HCT116 (cell line): ENCODE results near the gene HELZ2. TPM values are rescaled to one million over a fixed set of nuclear protein-coding genes. Genes with fewer than 3 reads are reported as not detected.

ENCODE experiments used
- ATAC-seq: fragments of 200-7000 bp; cut with Tn5 transposase; 2 replicates; pipeline ENCODE4 v1.9.1; 2020; ENCODE audit warnings: mild to moderate bottlenecking, moderate library complexity
- BruUV-seq: library from RNA; stranded (reverse); fragments of 400-500 nt; replicated peaks from 2 replicates; lab custom pipeline; 2021; lab: Mats Ljungman, UMichigan
- CTCF ChIA-PET: fragments of 300-600 bp; sonication (Branson Sonifier 250); formaldehyde crosslinking; loops from one replicate; lab custom pipeline; 2021; ENCODE audit warnings: antibody characterized with exemption; lab: Charles Lee
- POLR2A ChIA-PET: fragments of 300-600, 350-600 bp; sonication (Branson Sonifier 250); formaldehyde crosslinking; loops from one replicate; lab custom pipeline; 2021; ENCODE audit warnings: antibody characterized with exemption; lab: Charles Lee
- RAD21 ChIA-PET, 2 experiments: fragments of 300-600 bp; sonication (Branson Sonifier 250); formaldehyde crosslinking; loops; one replicate each; lab custom pipeline; 2023; ENCODE audit warnings: low total read pairs in 2 of 2; ENCODE audit not compliant: uncharacterized antibody in 2 of 2, unreplicated experiment in 2 of 2, low non-redundant PET in 1 of 2; lab: Charles Lee
- DNase-seq: peaks from one replicate; pipeline ENCODE4 v3.0.0-alpha.2; 2010; ENCODE audit warnings: low read depth, low spot score
- H2AFZ ChIP-seq: fragments of 200-600 bp; shearing (Covaris generic), sonication (generic); 2 replicates; pipeline ENCODE4 v1.6.1; 2017; ENCODE audit warnings: low read depth, mixed run types, mixed read lengths, antibody characterized with exemption, low read length; ENCODE audit not compliant: poor library complexity, severe bottlenecking
- H3K27ac ChIP-seq: 2 replicates; pipeline ENCODE4 v1.5.1; 2012; ENCODE audit warnings: low read depth, low read length
- H3K27me3 ChIP-seq: fragments of 200-600 bp; sonication (generic); 2 replicates; pipeline ENCODE4 v1.6.1; 2016; ENCODE audit warnings: mixed run types, low read length, mixed read lengths; ENCODE audit not compliant: insufficient read depth
- H3K36me3 ChIP-seq, 2 experiments: fragments of 200-500 bp in 1 of 2; fragments of 200-600 bp in 1 of 2; sonication (Bioruptor generic) in 1 of 2; sonication (generic) in 1 of 2; 2 replicates each; pipeline versions ENCODE4 v1.5.1 to v1.6.1; 2014 to 2016; ENCODE audit warnings: low read length in 2 of 2, inconsistent platforms in 1 of 2, mixed read lengths in 1 of 2, mixed run types in 1 of 2; ENCODE audit not compliant: insufficient read depth in 2 of 2, control insufficient read depth in 1 of 2
- H3K4me1 ChIP-seq, 2 experiments: fragments of 200-600 bp in 1 of 2; sonication (generic) in 1 of 2; 2 replicates each; pipeline versions ENCODE4 v1.5.1 to v1.6.1; 2012 to 2017; ENCODE audit warnings: low read length in 2 of 2, inconsistent platforms in 1 of 2, mild to moderate bottlenecking in 1 of 2, mixed read lengths in 1 of 2, mixed run types in 1 of 2, moderate library complexity in 1 of 2; ENCODE audit not compliant: insufficient read depth in 2 of 2, control insufficient read depth in 1 of 2
- H3K4me2 ChIP-seq: fragments of 200-600 bp; sonication (generic); 2 replicates; pipeline ENCODE4 v1.6.1; 2017; ENCODE audit warnings: mixed run types, low read length, mixed read lengths
- H3K4me3 ChIP-seq, 2 experiments: fragments of 200-600 bp in 1 of 2; sonication (generic) in 1 of 2; replicated peaks in 1 of 2; 2 replicates each; pipeline ENCODE4 v1.5.1; 2011 to 2016; ENCODE audit warnings: low read length in 2 of 2, control low read depth in 1 of 2, low read depth in 1 of 2, mild to moderate bottlenecking in 1 of 2, mixed read lengths in 1 of 2, mixed run types in 1 of 2
- H3K79me2 ChIP-seq: fragments of 200-600 bp; sonication (generic); 2 replicates; pipeline ENCODE4 v1.6.1; 2017; ENCODE audit warnings: mild to moderate bottlenecking, mixed run types, low read length, moderate library complexity, mixed read lengths; ENCODE audit not compliant: insufficient read depth
- H3K9ac ChIP-seq: fragments of 200-600 bp; sonication (generic); 2 replicates; pipeline ENCODE4 v1.6.1; 2016; ENCODE audit warnings: low read length, mixed read lengths
- H3K9me2 ChIP-seq: fragments of 200-600 bp; sonication (generic), shearing (Covaris generic); 2 replicates; pipeline ENCODE4 v1.6.1; 2017; ENCODE audit warnings: mixed run types, mild to moderate bottlenecking, moderate library complexity; ENCODE audit not compliant: insufficient read depth
- H3K9me3 ChIP-seq, 2 experiments: fragments of 200-500 bp in 1 of 2; fragments of 200-600 bp in 1 of 2; sonication (Bioruptor generic) in 1 of 2; sonication (generic) in 1 of 2; 2 replicates each; pipeline ENCODE4 v1.6.1; 2014 to 2017; ENCODE audit warnings: low read length in 2 of 2, mixed read lengths in 2 of 2, inconsistent platforms in 1 of 2, low read depth in 1 of 2, mild to moderate bottlenecking in 1 of 2, mixed run types in 1 of 2, moderate library complexity in 1 of 2; ENCODE audit not compliant: control insufficient read depth in 1 of 2, insufficient read depth in 1 of 2
- H4K20me1 ChIP-seq: fragments of 200-600 bp; sonication (generic), shearing (Covaris generic); 2 replicates; pipeline ENCODE4 v1.6.1; 2017; ENCODE audit warnings: mixed run types, mild to moderate bottlenecking, moderate library complexity; ENCODE audit not compliant: insufficient read depth
- CTCF ChIP-seq, 3 experiments: fragments of 200-600 bp in 1 of 3; sonication (generic) in 1 of 3; IDR thresholded peaks in 2 of 3; conservative IDR thresholded peaks in 1 of 3; 2 replicates each; pipeline ENCODE4 v1.5.1; 2012 to 2017; ENCODE audit warnings: low read depth in 2 of 3, low read length in 2 of 3, antibody characterized with exemption in 1 of 3, borderline replicate concordance in 1 of 3, control low read depth in 1 of 3, mild to moderate bottlenecking in 1 of 3, mixed read lengths in 1 of 3, mixed run types in 1 of 3, moderate library complexity in 1 of 3; ENCODE audit not compliant: insufficient read depth in 1 of 3
- ELF1 ChIP-seq: IDR thresholded peaks from 2 replicates; pipeline ENCODE4 v1.6.1; 2012; ENCODE audit warnings: low read depth, borderline replicate concordance
- EZH2 ChIP-seq: fragments of 200-600 bp; sonication (generic); IDR thresholded peaks from 2 replicates; pipeline ENCODE4 v1.6.1; 2017; ENCODE audit warnings: antibody characterized with exemption, mixed run types
- EZH2phosphoT487 ChIP-seq: fragments of 200-600 bp; IDR thresholded peaks from 2 replicates; pipeline ENCODE4 v1.6.1; 2018; ENCODE audit warnings: antibody characterized with exemption, borderline replicate concordance
- FOSL1 ChIP-seq: IDR thresholded peaks from 2 replicates; pipeline ENCODE4 v1.6.1; 2012; ENCODE audit warnings: low read depth
- POLR2AphosphoS5 ChIP-seq: IDR thresholded peaks from 2 replicates; pipeline ENCODE4 v1.6.1; 2011; ENCODE audit warnings: mild to moderate bottlenecking, low read depth, low read length, moderate library complexity
- REST ChIP-seq: IDR thresholded peaks from 2 replicates; pipeline ENCODE4 v1.6.1; 2012; ENCODE audit warnings: low read depth
- SP1 ChIP-seq: IDR thresholded peaks from 2 replicates; pipeline ENCODE4 v1.6.1; 2012; ENCODE audit warnings: low read depth
- SRF ChIP-seq: IDR thresholded peaks from 2 replicates; pipeline ENCODE4 v1.6.1; 2012; ENCODE audit warnings: low read depth
- YY1 ChIP-seq: IDR thresholded peaks from 2 replicates; pipeline ENCODE4 v1.6.1; 2011; ENCODE audit warnings: low read length, low read depth, moderate library complexity, mild to moderate bottlenecking; ENCODE audit not compliant: insufficient replicate concordance; ENCODE audit errors: extremely low read depth
- intact Hi-C: fragments of 100-400 bp; cut with micrococcal nuclease; formaldehyde crosslinking; loops from 2 replicates; pipeline ENCODE4 v1.10.0; 2022
- total RNA-seq: library from RNA; stranded (reverse); gene quantifications from one replicate; pipeline ENCODE4 v1.2.1, GENCODE V29; 2021; ENCODE audit not compliant: unreplicated experiment
- TF ChIP-seq, protein P1 (sequence below): IDR thresholded peaks from 2 replicates; pipeline ENCODE4 v1.6.1; 2011; ENCODE audit warnings: mild to moderate bottlenecking, low read length, moderate library complexity; ENCODE audit not compliant: insufficient replicate concordance; ENCODE audit errors: extremely low read depth
- TF ChIP-seq, protein P2 (sequence below): IDR thresholded peaks from 2 replicates; pipeline ENCODE4 v1.6.1; 2012

Gene HELZ2
- total RNA-seq, 1 experiment from 2014 or later = 44.0 TPM

DNA sequence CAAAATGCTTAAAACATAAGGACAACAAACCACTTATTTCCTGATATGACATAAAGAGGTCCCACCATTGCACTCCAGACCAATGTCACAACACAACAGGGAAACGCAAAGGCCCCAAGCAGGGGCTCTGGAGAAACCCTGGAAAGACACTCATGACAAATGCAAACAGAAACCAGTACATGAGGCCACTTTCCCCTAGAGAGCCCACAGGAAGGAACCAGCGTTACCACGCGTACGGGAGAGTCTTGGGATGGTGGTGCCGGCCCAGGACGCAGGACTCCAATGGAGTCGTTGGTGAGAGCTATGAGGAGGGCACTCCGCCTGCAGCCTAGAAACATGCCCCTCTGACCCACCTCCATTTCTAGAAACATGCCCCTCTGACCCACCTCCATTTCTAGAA, 32.6 kb upstream of the HELZ2 start:
- no peak for TF ChIP-seq POLR2AphosphoS5
- CTCF ChIA-PET = no interaction called here
- RAD21 ChIA-PET = no interaction called here

DNA sequence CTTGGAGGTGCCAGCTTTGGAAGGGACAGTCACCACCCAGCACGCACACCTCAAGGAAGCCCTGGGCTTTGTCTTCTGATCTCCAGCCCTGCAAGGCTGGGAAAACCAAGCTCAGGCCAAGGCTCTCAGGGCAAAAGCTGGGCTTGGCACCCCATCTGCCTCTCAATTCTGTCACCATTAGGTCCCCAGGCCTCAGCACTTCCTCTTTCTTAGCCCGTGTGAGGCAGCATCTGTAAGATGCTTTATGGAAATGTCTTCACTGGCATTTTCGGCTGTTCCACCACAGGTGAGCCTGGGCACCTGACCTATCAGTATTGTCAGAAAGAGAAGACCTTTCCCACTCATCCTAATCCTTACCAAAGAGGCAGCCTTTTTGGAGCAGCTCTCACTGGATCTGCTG, 28.3 kb upstream of the HELZ2 start:
- intact Hi-C loops = no loop called here
- DNase-seq (no peak), ATAC-seq (no peak)
- ChIA-PET POLR2A (no interaction called here), CTCF (no interaction called here), RAD21 (no interaction called here)
- H3K4me1 ChIP-seq = peaks cover 8 to 19% of the 10 kb centered on the region in 2 experiments; a peak in 3 of 4 replicates
- H3K9me3 ChIP-seq = no peaks in the 10 kb centered on the region
- TF ChIP-seq REST (no peak), SP1 (no peak), YY1 (no peak), ELF1 (no peak), SRF (no peak), FOSL1 (no peak), CTCF (IDR thresholded peaks at IDR 0.05 in 2 of 3, conservative IDR thresholded peaks at IDR 0.05 in 1 of 3; ENCODE audit: borderline replicate concordance in 1 of 3, insufficient read depth in 1 of 3, low read depth in 2 of 3, low read length in 2 of 3) (no peak), EZH2phosphoT487 (no peak), EZH2 (no peak)
- TF ChIP-seq, protein P1, sequence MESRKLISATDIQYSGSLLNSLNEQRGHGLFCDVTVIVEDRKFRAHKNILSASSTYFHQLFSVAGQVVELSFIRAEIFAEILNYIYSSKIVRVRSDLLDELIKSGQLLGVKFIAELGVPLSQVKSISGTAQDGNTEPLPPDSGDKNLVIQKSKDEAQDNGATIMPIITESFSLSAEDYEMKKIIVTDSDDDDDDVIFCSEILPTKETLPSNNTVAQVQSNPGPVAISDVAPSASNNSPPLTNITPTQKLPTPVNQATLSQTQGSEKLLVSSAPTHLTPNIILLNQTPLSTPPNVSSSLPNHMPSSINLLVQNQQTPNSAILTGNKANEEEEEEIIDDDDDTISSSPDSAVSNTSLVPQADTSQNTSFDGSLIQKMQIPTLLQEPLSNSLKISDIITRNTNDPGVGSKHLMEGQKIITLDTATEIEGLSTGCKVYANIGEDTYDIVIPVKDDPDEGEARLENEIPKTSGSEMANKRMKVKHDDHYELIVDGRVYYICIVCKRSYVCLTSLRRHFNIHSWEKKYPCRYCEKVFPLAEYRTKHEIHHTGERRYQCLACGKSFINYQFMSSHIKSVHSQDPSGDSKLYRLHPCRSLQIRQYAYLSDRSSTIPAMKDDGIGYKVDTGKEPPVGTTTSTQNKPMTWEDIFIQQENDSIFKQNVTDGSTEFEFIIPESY = no peak
- TF ChIP-seq, protein P2, sequence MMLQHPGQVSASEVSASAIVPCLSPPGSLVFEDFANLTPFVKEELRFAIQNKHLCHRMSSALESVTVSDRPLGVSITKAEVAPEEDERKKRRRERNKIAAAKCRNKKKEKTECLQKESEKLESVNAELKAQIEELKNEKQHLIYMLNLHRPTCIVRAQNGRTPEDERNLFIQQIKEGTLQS = no peak
- H3K27ac ChIP-seq = no peak overlapping the region
- H3K79me2 ChIP-seq = peaks cover 3% of the 10 kb centered on the region; the same call in 1 of the 2 replicates
- H3K36me3 ChIP-seq = peaks cover 2 to 14% of the 10 kb centered on the region in 2 experiments; a peak in 2 of 4 replicates
- H3K27me3 ChIP-seq = no peaks in the 10 kb centered on the region
- H3K4me2 ChIP-seq = no peak overlapping the region
- no peaks in the 10 kb centered on the region for H4K20me1 ChIP-seq
- H2AFZ ChIP-seq = no peak overlapping the region
- no peak overlapping the region for H3K9ac ChIP-seq
- no peaks in the 10 kb centered on the region for H3K9me2 ChIP-seq
- H3K4me3 ChIP-seq = no peak overlapping the region
- no TSS peak for BruUV-seq

More for the DNA sequence above, 32.6 kb upstream of the HELZ2 start:
- POLR2A ChIA-PET = no interaction called here
- H2AFZ ChIP-seq = no peak overlapping the region
- H3K4me2 ChIP-seq = no peak overlapping the region
- H4K20me1 ChIP-seq = no peaks in the 10 kb centered on the region
- H3K27me3 ChIP-seq = no peaks in the 10 kb centered on the region
- H3K4me1 ChIP-seq = no peaks in the 10 kb centered on the region
- ATAC-seq (no peak), DNase-seq (no peak)
- no peak overlapping the region for H3K27ac ChIP-seq
- no TSS peak for BruUV-seq
- H3K9me3 ChIP-seq = no peaks in the 10 kb centered on the region
- peaks cover 10% of the 10 kb centered on the region; the same call in 1 of the 2 replicates for H3K79me2 ChIP-seq
- no peak overlapping the region for H3K4me3 ChIP-seq
- intact Hi-C loops = no loop called here
- H3K9ac ChIP-seq = no peak overlapping the region
- H3K36me3 ChIP-seq = peaks cover 2 to 14% of the 10 kb centered on the region in 2 experiments; a peak in 1 of 4 replicates
- H3K9me2 ChIP-seq = no peaks in the 10 kb centered on the region
